Endothelial cell of umbilical vein (primary cell): ENCODE measurements around the gene MYBPHL.

Experiments used
- CTCF ChIP-seq, 2 donors: IDR thresholded peaks; 1 replicate in 1 of 2; 2 replicates in 1 of 2; pipeline ENCODE4 v1.5.1; 2011; ENCODE audit warnings: low read length in 2 of 2, mild to moderate bottlenecking in 2 of 2, moderate library complexity in 2 of 2, control low read depth in 1 of 2, inconsistent platforms in 1 of 2, low read depth in 1 of 2; ENCODE audit not compliant: insufficient read depth in 1 of 2; ENCODE audit errors: extremely low read depth in 1 of 2
- EZH2 ChIP-seq: IDR thresholded peaks from 2 replicates; pipeline ENCODE4 v1.6.1; 2012; ENCODE audit warnings: borderline replicate concordance, low read depth, mild to moderate bottlenecking, moderate library complexity, low read length, inconsistent platforms; ENCODE audit not compliant: severe bottlenecking
- FOS ChIP-seq: IDR thresholded peaks from 2 replicates; pipeline ENCODE4 v1.6.1; 2011; ENCODE audit warnings: mild to moderate bottlenecking, low read length, moderate library complexity, borderline replicate concordance; ENCODE audit not compliant: insufficient read depth
- JUN ChIP-seq: IDR thresholded peaks from 2 replicates; pipeline ENCODE4 v1.6.1; 2011; ENCODE audit warnings: borderline replicate concordance, low read depth; ENCODE audit not compliant: insufficient read length, insufficient read depth
- MAX ChIP-seq: IDR thresholded peaks from 2 replicates; pipeline ENCODE4 v1.6.1; 2011; ENCODE audit not compliant: insufficient read depth, insufficient read length
- POLR2AphosphoS5 ChIP-seq: IDR thresholded peaks from 2 replicates; pipeline ENCODE4 v1.6.1; 2012; ENCODE audit warnings: low read depth, mild to moderate bottlenecking, control low read depth, low read length, moderate library complexity; ENCODE audit not compliant: insufficient read depth

GRCh38 chr1:109265016-109265415, 41.8 kb downstream of the MYBPHL start:
- TF ChIP-seq FOS, result no peak
- no peak for TF ChIP-seq CTCF (IDR thresholded peaks at IDR 0.05; ENCODE audit: extremely low read depth in 1 of 2, insufficient read depth in 1 of 2, low read depth in 1 of 2, low read length in 2 of 2)
- TF ChIP-seq POLR2AphosphoS5, result no peak
- no peak for TF ChIP-seq MAX
- TF ChIP-seq EZH2, result no peak
- no peak for TF ChIP-seq JUN
